Measurements from ENCODE around the gene IL18RAP. TPM values are rescaled to one million over a fixed set of nuclear protein-coding genes. Genes with fewer than 3 reads are reported as not detected.

Gene IL18RAP, protein sequence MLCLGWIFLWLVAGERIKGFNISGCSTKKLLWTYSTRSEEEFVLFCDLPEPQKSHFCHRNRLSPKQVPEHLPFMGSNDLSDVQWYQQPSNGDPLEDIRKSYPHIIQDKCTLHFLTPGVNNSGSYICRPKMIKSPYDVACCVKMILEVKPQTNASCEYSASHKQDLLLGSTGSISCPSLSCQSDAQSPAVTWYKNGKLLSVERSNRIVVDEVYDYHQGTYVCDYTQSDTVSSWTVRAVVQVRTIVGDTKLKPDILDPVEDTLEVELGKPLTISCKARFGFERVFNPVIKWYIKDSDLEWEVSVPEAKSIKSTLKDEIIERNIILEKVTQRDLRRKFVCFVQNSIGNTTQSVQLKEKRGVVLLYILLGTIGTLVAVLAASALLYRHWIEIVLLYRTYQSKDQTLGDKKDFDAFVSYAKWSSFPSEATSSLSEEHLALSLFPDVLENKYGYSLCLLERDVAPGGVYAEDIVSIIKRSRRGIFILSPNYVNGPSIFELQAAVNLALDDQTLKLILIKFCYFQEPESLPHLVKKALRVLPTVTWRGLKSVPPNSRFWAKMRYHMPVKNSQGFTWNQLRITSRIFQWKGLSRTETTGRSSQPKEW
- total RNA-seq (2022), result not detected in 2 replicates
- Bru-seq, nascent RNA, result percentile 23 among the genes with signal in this experiment
- percentile 41 among the genes with signal in this experiment for BruChase-seq, experiment 1, labeled RNA remaining after a 6-hour chase
- percentile 33 among the genes with signal in this experiment for BruChase-seq, experiment 2, labeled RNA remaining after a 2-hour chase
- long read RNA-seq, result 0 reads

DNA sequence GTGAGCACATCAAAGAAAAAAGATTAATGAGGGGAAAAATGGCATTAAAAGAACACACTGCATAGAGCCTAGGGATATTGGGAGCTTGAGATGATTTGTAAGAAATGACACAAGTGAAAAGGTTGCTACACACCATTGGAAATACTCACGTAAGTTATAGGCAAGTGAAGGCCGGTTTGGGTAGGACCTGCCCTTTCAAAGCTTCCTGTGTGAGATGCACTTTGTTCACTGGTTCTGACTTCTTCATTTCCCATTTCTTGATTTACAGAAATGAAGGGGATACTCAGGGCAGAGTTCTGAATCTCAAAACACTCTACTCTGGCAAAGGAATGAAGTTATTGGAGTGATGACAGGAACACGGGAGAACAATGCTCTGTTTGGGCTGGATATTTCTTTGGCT lies at the start of gene IL18RAP:
Gene IL18RAP (plus strand): TSS at position 251 of the 400 bp plus-strand sequence. CDS start 118 bp downstream, at position 369.
- intact Hi-C loops (cut with micrococcal nuclease), result no loop called here
- ChIA-PET CTCF (interaction anchor here (0.6 to 1.8 kb wide), 2 partner anchors 21 to 226 kb away, joined by 3 to 7 read pairs; no protein-coding TSS in a partner anchor), POLR2A (interaction anchor here (0.6 kb wide), 1 partner anchor 11 kb away, joined by 3 read pairs; no protein-coding TSS in a partner anchor)
- DNase-seq (ENCODE audit: unreplicated experiment), result no peak
- TF ChIP-seq, protein P1, sequence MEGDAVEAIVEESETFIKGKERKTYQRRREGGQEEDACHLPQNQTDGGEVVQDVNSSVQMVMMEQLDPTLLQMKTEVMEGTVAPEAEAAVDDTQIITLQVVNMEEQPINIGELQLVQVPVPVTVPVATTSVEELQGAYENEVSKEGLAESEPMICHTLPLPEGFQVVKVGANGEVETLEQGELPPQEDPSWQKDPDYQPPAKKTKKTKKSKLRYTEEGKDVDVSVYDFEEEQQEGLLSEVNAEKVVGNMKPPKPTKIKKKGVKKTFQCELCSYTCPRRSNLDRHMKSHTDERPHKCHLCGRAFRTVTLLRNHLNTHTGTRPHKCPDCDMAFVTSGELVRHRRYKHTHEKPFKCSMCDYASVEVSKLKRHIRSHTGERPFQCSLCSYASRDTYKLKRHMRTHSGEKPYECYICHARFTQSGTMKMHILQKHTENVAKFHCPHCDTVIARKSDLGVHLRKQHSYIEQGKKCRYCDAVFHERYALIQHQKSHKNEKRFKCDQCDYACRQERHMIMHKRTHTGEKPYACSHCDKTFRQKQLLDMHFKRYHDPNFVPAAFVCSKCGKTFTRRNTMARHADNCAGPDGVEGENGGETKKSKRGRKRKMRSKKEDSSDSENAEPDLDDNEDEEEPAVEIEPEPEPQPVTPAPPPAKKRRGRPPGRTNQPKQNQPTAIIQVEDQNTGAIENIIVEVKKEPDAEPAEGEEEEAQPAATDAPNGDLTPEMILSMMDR (IDR thresholded peaks at IDR 0.05; ENCODE audit: unreplicated experiment), result no peak
- Mint-ChIP-seq H3K27ac (ENCODE audit: low read depth, unreplicated experiment) (no peak within 1 kb of the TSS), H3K9me3 (ENCODE audit: unreplicated experiment) (no peaks in the 10 kb centered on the region), H3K36me3 (ENCODE audit: insufficient read depth, unreplicated experiment) (peaks cover 6% of the 10 kb centered on the region), H3K4me3 (ENCODE audit: unreplicated experiment) (no peak within 1 kb of the TSS), H3K4me1 (ENCODE audit: insufficient read depth, unreplicated experiment) (no peaks in the 10 kb centered on the region), H3K27me3 (ENCODE audit: insufficient read depth, unreplicated experiment) (peaks cover 35% of the 10 kb centered on the region)
- no TSS peak for BruUV-seq (replicated peaks)

DNA sequence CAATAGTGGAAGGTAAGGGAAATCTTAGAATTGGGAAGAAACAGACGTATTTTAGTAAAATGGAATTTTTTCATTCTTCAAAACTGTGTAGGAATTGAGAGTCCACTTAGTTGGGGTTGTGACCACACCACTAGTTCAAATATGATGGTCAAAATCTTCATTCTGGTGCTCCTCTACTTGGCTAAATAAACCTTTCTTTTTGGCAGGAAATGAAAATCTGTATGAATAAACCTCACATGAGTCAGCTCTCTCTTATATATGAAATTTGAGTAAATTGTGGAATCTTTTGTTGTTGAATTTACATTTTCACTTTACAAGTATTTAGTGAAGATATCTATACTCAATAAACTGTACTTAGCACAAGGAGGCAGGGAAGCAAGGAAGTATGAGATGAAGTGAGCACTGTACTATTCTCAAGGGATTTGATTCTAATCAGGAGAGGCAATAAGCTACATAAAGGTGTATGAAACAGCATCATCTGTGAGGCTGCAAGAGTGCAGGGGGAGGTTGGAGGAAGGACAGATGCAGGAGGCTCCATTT lies 46.8 kb upstream of the IL18RAP start:
- H3K4me1 Mint-ChIP-seq (ENCODE audit: insufficient read depth, unreplicated experiment), result no peaks in the 10 kb centered on the region
- no peak overlapping the region for H3K4me3 Mint-ChIP-seq (ENCODE audit: unreplicated experiment)
- ChIA-PET CTCF (interaction anchor here (1.1 kb wide), 1 partner anchor 67 kb away, joined by 6 read pairs; no protein-coding TSS in a partner anchor), POLR2A (interaction anchor here (0.7 kb wide), 1 partner anchor 192 kb away, joined by 3 read pairs; no protein-coding TSS in a partner anchor)
- intact Hi-C loops (cut with micrococcal nuclease), result no loop called here
- BruUV-seq (replicated peaks), result no TSS peak
- H3K27ac Mint-ChIP-seq (ENCODE audit: low read depth, unreplicated experiment), result no peak overlapping the region
- H3K36me3 Mint-ChIP-seq (ENCODE audit: insufficient read depth, unreplicated experiment), result no peaks in the 10 kb centered on the region
- no peak for DNase-seq (ENCODE audit: unreplicated experiment)
- no peaks in the 10 kb centered on the region for H3K27me3 Mint-ChIP-seq (ENCODE audit: insufficient read depth, unreplicated experiment)
- H3K9me3 Mint-ChIP-seq (ENCODE audit: unreplicated experiment), result no peaks in the 10 kb centered on the region
- TF ChIP-seq, protein P1 (IDR thresholded peaks at IDR 0.05; ENCODE audit: unreplicated experiment), result no peak

DNA sequence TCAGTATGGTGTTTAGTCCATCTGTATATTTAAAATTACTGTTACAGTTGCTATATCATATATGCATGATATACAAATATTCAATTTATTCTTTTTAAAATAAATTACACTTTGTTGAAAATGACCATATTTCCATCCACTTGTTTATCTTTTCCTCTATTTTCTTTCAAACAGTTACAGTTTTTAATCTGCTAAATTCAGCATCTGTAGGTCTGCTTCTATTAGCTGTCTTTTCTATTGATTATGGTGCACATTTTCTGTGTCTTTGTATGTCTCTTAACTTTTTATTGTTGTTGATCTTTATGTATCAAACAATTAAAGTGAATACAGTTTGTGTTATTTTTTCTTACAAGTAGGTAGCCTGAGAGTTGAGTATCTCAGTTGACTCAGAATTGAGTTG lies 39.2 kb upstream of the IL18RAP start:
- Mint-ChIP-seq H3K9me3 (ENCODE audit: unreplicated experiment) (peaks cover 19% of the 10 kb centered on the region), H3K36me3 (ENCODE audit: insufficient read depth, unreplicated experiment) (peaks cover 4% of the 10 kb centered on the region), H3K27ac (ENCODE audit: low read depth, unreplicated experiment) (no peak overlapping the region), H3K4me3 (ENCODE audit: unreplicated experiment) (no peak overlapping the region), H3K27me3 (ENCODE audit: insufficient read depth, unreplicated experiment) (no peaks in the 10 kb centered on the region), H3K4me1 (ENCODE audit: insufficient read depth, unreplicated experiment) (no peaks in the 10 kb centered on the region)
- BruUV-seq (replicated peaks), result no TSS peak
- DNase-seq (ENCODE audit: unreplicated experiment), result no peak
- CTCF ChIA-PET, result no interaction called here
- intact Hi-C loops (cut with micrococcal nuclease), result no loop called here
- POLR2A ChIA-PET, result interaction anchor here (0.9 kb wide), 1 partner anchor 9 kb away, joined by 3 read pairs; no protein-coding TSS in a partner anchor
- TF ChIP-seq, protein P1 (IDR thresholded peaks at IDR 0.05; ENCODE audit: unreplicated experiment), result no peak

DNA sequence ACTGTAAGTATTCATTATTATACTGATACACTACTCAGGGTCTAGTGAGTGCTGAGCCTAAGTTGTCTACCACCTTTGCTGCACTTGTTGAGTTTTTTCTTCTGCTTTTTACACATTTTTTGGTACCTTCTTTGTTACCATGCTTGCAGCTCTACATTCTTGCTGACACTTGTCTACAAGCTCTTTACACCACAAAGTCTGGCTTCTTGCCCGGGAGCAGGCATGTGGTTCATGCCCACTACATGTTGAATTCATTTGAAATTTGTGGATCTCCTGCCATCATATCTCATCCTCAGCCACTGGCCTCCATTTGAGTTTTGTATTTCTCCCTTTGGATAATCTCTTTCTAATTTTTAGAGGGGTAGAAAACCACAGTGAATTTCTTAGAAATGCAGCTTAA lies 37.4 kb upstream of the IL18RAP start:
- H3K27ac Mint-ChIP-seq (ENCODE audit: low read depth, unreplicated experiment), result no peak overlapping the region
- no peaks in the 10 kb centered on the region for H3K4me1 Mint-ChIP-seq (ENCODE audit: insufficient read depth, unreplicated experiment)
- no TSS peak for BruUV-seq (replicated peaks)
- ChIA-PET POLR2A (no interaction called here), CTCF (interaction anchor here (0.8 to 2.5 kb wide), 2 partner anchors 57 to 145 kb away, joined by 3 to 9 read pairs; no protein-coding TSS in a partner anchor)
- DNase-seq (ENCODE audit: unreplicated experiment), result peak; percentile 25
- H3K27me3 Mint-ChIP-seq (ENCODE audit: insufficient read depth, unreplicated experiment), result no peaks in the 10 kb centered on the region
- intact Hi-C loops (cut with micrococcal nuclease), result no loop called here
- H3K4me3 Mint-ChIP-seq (ENCODE audit: unreplicated experiment), result no peak overlapping the region
- peaks cover 4% of the 10 kb centered on the region for H3K36me3 Mint-ChIP-seq (ENCODE audit: insufficient read depth, unreplicated experiment)
- TF ChIP-seq, protein P1 (IDR thresholded peaks at IDR 0.05; ENCODE audit: unreplicated experiment), result no peak
- peaks cover 19% of the 10 kb centered on the region for H3K9me3 Mint-ChIP-seq (ENCODE audit: unreplicated experiment)

Data from MCF 10A (cell line).